A549 (cell line): ENCODE data around the gene TACR1. TPM values are rescaled to one million over a fixed set of nuclear protein-coding genes. Genes with fewer than 3 reads are reported as not detected.

Source experiments
- ATAC-seq, 2 experiments: fragments of 200-7000 bp in 1 of 2; fragments of >200 bp in 1 of 2; cut with Nextera tagmentation in 1 of 2; cut with Tn5 transposase in 1 of 2; 3 replicates each; pipeline versions ENCODE4 v1.8.0 to v1.9.1; 2018 to 2020; ENCODE audit warnings: mild to moderate bottlenecking in 1 of 2, moderate library complexity in 1 of 2
- CTCF ChIA-PET: fragments of 300-600 bp; sonication (Branson Sonifier 250); formaldehyde crosslinking; extraction: SDS; loops from one replicate; lab custom pipeline; 2021; ENCODE audit warnings: antibody characterized with exemption, inconsistent platforms; lab: Yijun Ruan, JAX
- POLR2A ChIA-PET: fragments of 350-600 bp; formaldehyde crosslinking; extraction: SDS; loops from one replicate; lab custom pipeline; 2021; ENCODE audit warnings: antibody characterized with exemption, inconsistent platforms; lab: Yijun Ruan, JAX
- DNase-seq, 2 experiments: peaks; one replicate each; pipeline versions ENCODE4 v3.0.0 to v3.0.0-alpha.2; 2011 to 2016; ENCODE audit warnings: low read depth in 1 of 2, low spot score in 1 of 2
- FAIRE-seq: peaks from 2 replicates; lab custom pipeline; 2011; peaks lifted over from hg19 to GRCh38; lab: Jason Lieb, UNC
- H3K27ac ChIP-seq, 2 experiments: fragments of >200 bp; sonication (Bioruptor Twin); formaldehyde crosslinking; 3 replicates each; pipeline ENCODE4 v1.5.1; 2016 to 2017
- H3K4me1 ChIP-seq: fragments of >200 bp; sonication (Bioruptor Twin); formaldehyde crosslinking; 3 replicates; pipeline ENCODE4 v1.6.1; 2016
- H3K4me2 ChIP-seq: fragments of >200 bp; sonication (Bioruptor Twin); formaldehyde crosslinking; 3 replicates; pipeline ENCODE4 v1.6.1; 2016
- H3K4me3 ChIP-seq: fragments of >200 bp; sonication (Bioruptor Twin); formaldehyde crosslinking; 3 replicates; pipeline ENCODE4 v1.5.1; 2016
- H3K9me3 ChIP-seq: fragments of >200 bp; sonication (Bioruptor Twin); formaldehyde crosslinking; 3 replicates; pipeline ENCODE4 v1.6.1; 2016
- BCL3 ChIP-seq: fragments of >200 bp; sonication (Bioruptor Twin); formaldehyde crosslinking; IDR thresholded peaks from 3 replicates; pipeline ENCODE4 v1.6.1; 2016
- BHLHE40 ChIP-seq: IDR thresholded peaks from 2 replicates; pipeline ENCODE4 v1.6.1; 2012; ENCODE audit warnings: low read depth, low read length, inconsistent platforms
- CBX2 ChIP-seq: fragments of 200-600 bp; sonication (generic); IDR thresholded peaks from 2 replicates; pipeline ENCODE4 v1.6.1; 2016; ENCODE audit warnings: low read depth, mild to moderate bottlenecking, borderline replicate concordance
- CHD2 ChIP-seq: fragments of 150-350 bp; IDR thresholded peaks from 2 replicates; pipeline ENCODE4 v1.6.1; 2014; ENCODE audit warnings: low read length; ENCODE audit not compliant: partially characterized antibody
- CHD4 ChIP-seq: fragments of 200-600 bp; sonication (generic); IDR thresholded peaks from 2 replicates; pipeline ENCODE4 v1.6.1; 2016; ENCODE audit warnings: antibody characterized with exemption, mild to moderate bottlenecking, borderline replicate concordance
- CTCF ChIP-seq: fragments of >200 bp; sonication (Bioruptor Twin); formaldehyde crosslinking; IDR thresholded peaks from 3 replicates; pipeline ENCODE4 v1.5.1; 2016
- EHMT2 ChIP-seq: fragments of 200-600 bp; sonication (generic); IDR thresholded peaks from 2 replicates; pipeline ENCODE4 v1.6.1; 2016; ENCODE audit warnings: antibody characterized with exemption, low read depth, mild to moderate bottlenecking, moderate library complexity
- EP300 ChIP-seq, 2 experiments: fragments of >200 bp; sonication (Bioruptor Twin); formaldehyde crosslinking; IDR thresholded peaks; 2 replicates in 1 of 2; 3 replicates in 1 of 2; pipeline ENCODE4 v1.6.1; 2016 to 2017
- ESRRA ChIP-seq: fragments of 150-350 bp; IDR thresholded peaks from 2 replicates; pipeline ENCODE4 v1.6.1; 2014; ENCODE audit warnings: mild to moderate bottlenecking, low read length, borderline replicate concordance
- FOXS1 ChIP-seq: fragments of 250-450 bp; sonication (Bioruptor Pico); IDR thresholded peaks from 2 replicates; pipeline ENCODE4 v1.5.0; 2020; ENCODE audit warnings: mild to moderate bottlenecking, moderate library complexity
- HEYL ChIP-seq: fragments of 250-450 bp; sonication (Bioruptor Pico); IDR thresholded peaks from 2 replicates; pipeline ENCODE4 v1.8.0; 2021; ENCODE audit warnings: mild to moderate bottlenecking, moderate library complexity
- HOXA7 ChIP-seq: fragments of 250-450 bp; sonication (Bioruptor Pico); IDR thresholded peaks from 2 replicates; pipeline ENCODE4 v1.5.0; 2020; ENCODE audit warnings: mild to moderate bottlenecking, moderate library complexity
- HOXB13 ChIP-seq: fragments of 250-450 bp; sonication (Bioruptor Pico); IDR thresholded peaks from 2 replicates; pipeline ENCODE4 v1.5.0; 2020; ENCODE audit warnings: low read depth, mild to moderate bottlenecking, moderate library complexity
- HOXB5 ChIP-seq: fragments of 250-450 bp; sonication (Bioruptor Pico); IDR thresholded peaks from 2 replicates; pipeline ENCODE4 v1.5.0; 2020; ENCODE audit warnings: mild to moderate bottlenecking, moderate library complexity
- JUNB ChIP-seq: fragments of >200 bp; sonication (Bioruptor Twin); formaldehyde crosslinking; IDR thresholded peaks from 2 replicates; pipeline ENCODE4 v1.6.1; 2016
- MAFK ChIP-seq: fragments of 450-650 bp; IDR thresholded peaks from 2 replicates; pipeline ENCODE4 v1.6.1; 2014; ENCODE audit not compliant: partially characterized antibody
- MYC ChIP-seq: IDR thresholded peaks from 2 replicates; pipeline ENCODE4 v1.6.1; 2012; ENCODE audit warnings: mild to moderate bottlenecking, inconsistent platforms, low read length, improper control_type of control experiment, borderline replicate concordance
- NFE2L2 ChIP-seq: fragments of 150-350 bp; conservative IDR thresholded peaks from 2 replicates; pipeline ENCODE4 v1.6.1; 2014; ENCODE audit warnings: low read length
- PHF8 ChIP-seq: fragments of 200-600 bp; sonication (generic); IDR thresholded peaks from 2 replicates; pipeline ENCODE4 v1.6.1; 2016; ENCODE audit warnings: low read depth, mild to moderate bottlenecking, antibody characterized with exemption, moderate library complexity, borderline replicate concordance
- POLR2AphosphoS2 ChIP-seq: conservative IDR thresholded peaks from 2 replicates; pipeline ENCODE4 v1.6.1; 2012; ENCODE audit warnings: low read length, improper control_type of control experiment, inconsistent platforms
- RCOR1 ChIP-seq: fragments of 150-350 bp; IDR thresholded peaks from 2 replicates; pipeline ENCODE4 v1.6.1; 2014; ENCODE audit warnings: antibody characterized with exemption, low read length, low read depth
- ZNF302 ChIP-seq: fragments of 250-450 bp; sonication (Bioruptor Pico); IDR thresholded peaks from 2 replicates; pipeline ENCODE4 v1.9.0; 2021; ENCODE audit warnings: inconsistent platforms, mild to moderate bottlenecking, moderate library complexity
- ZSCAN20 ChIP-seq: fragments of 250-450 bp; sonication (Bioruptor Pico); IDR thresholded peaks from 2 replicates; pipeline ENCODE4 v1.8.0; 2022; ENCODE audit warnings: mild to moderate bottlenecking, moderate library complexity
- WGBS: methylation state at CpG from one replicate; pipeline ENCODE4 v1.1.6; 2017; ENCODE audit errors: missing lambda C conversion rate; 5-methylcytosine and 5-hydroxymethylcytosine counted together
- polyA plus RNA-seq, 4 experiments: library from polyadenylated mRNA; depleted of rRNA in 3 of 4; stranded (reverse); fragments of >200 nt; fragmentation: RNase III in 1 of 4; extraction: RNeasy Plus Mini Kit Qiagen cat#74134 plus additional on column Dnase treatment in 1 of 4; gene quantifications; 2 replicates in 3 of 4; 3 replicates in 1 of 4; pipeline ENCODE4 v1.2.3, GENCODE V29; 2011 to 2017
- TF ChIP-seq, protein P1 (sequence below): IDR thresholded peaks from 2 replicates; pipeline ENCODE4 v1.6.1; 2012; ENCODE audit warnings: low read depth, borderline replicate concordance
- TF ChIP-seq, protein P2 (sequence below): fragments of 450-650 bp; IDR thresholded peaks from 2 replicates; pipeline ENCODE4 v1.6.1; 2014; ENCODE audit warnings: antibody characterized with exemption
- TF ChIP-seq, protein P3 (sequence below): IDR thresholded peaks from 2 replicates; pipeline ENCODE4 v1.6.1; 2012

TACR1 gene
- polyA plus RNA-seq, 2 of the 4 experiments (the other 2 are of a cell fraction): 0.27 to 0.92 TPM

GRCh38 chr2:75090770-75091515, 108.4 kb downstream of the TACR1 start:
- CTCF ChIA-PET: no interaction called here
- POLR2A ChIA-PET: no interaction called here

DNA sequence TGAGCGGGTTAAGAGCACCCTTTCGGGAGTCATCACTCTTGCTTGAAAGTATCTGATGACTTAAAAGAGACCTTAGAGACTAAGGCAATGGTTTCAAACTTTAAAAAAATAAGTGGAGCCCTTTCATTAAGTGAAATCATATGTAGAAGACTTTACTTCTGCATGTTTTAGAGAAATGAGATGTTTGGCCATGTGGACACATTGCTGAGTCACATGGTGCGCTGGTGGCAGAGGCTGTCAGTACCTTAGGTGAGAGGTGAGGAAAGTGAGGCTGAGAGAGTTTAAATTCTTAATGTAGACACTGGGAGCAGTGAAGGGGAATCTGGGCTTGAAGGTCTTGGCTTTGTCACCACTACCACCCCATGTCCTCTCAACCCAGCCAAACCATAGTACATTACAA, 109.8 kb downstream of the TACR1 start:
- CTCF ChIA-PET: interaction anchor here (1.1 to 2.0 kb wide), 2 partner anchors 9 to 24 kb away, joined by 4 to 9 read pairs; no protein-coding TSS in a partner anchor

More at GRCh38 chr2:75090770-75091515, 108.4 kb downstream of the TACR1 start:
- ATAC-seq (no peak), DNase-seq (no peak), FAIRE-seq (no peak)
- Histone ChIP-seq H3K4me3 (no peak overlapping the region), H3K27ac (no peak overlapping the region), H3K4me2 (no peak overlapping the region), H3K9me3 (no peaks in the 10 kb centered on the region), H3K4me1 (no peaks in the 10 kb centered on the region)
- TF ChIP-seq, protein P1, sequence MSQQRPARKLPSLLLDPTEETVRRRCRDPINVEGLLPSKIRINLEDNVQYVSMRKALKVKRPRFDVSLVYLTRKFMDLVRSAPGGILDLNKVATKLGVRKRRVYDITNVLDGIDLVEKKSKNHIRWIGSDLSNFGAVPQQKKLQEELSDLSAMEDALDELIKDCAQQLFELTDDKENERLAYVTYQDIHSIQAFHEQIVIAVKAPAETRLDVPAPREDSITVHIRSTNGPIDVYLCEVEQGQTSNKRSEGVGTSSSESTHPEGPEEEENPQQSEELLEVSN: no peak
- TF ChIP-seq, protein P2, sequence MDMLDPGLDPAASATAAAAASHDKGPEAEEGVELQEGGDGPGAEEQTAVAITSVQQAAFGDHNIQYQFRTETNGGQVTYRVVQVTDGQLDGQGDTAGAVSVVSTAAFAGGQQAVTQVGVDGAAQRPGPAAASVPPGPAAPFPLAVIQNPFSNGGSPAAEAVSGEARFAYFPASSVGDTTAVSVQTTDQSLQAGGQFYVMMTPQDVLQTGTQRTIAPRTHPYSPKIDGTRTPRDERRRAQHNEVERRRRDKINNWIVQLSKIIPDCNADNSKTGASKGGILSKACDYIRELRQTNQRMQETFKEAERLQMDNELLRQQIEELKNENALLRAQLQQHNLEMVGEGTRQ: no peak
- no peak for TF ChIP-seq RCOR1
- TF ChIP-seq HOXB13 (CRISPR knock-in tag): no peak
- TF ChIP-seq ZNF302: no peak
- TF ChIP-seq HOXA7 (CRISPR knock-in tag): no peak
- no peak for TF ChIP-seq BHLHE40
- TF ChIP-seq FOXS1 (CRISPR knock-in tag): no peak
- TF ChIP-seq CHD2: no peak
- TF ChIP-seq CBX2: no peak
- TF ChIP-seq BCL3: no peak
- TF ChIP-seq JUNB: no peak
- no peak for TF ChIP-seq POLR2AphosphoS2
- no peak for TF ChIP-seq EHMT2
- TF ChIP-seq CHD4: no peak
- no peak for TF ChIP-seq CTCF
- 48% methylated on average over 5 of the region's 5 CpGs for WGBS

GRCh38 chr2:75088791-75089190, 110.5 kb downstream of the TACR1 start:
- no peak for DNase-seq
- H3K4me1 ChIP-seq: no peaks in the 10 kb centered on the region
- POLR2A ChIA-PET: no interaction called here
- no peak overlapping the region for H3K27ac ChIP-seq
- no peaks in the 10 kb centered on the region for H3K9me3 ChIP-seq
- H3K4me3 ChIP-seq: no peak overlapping the region
- CTCF ChIA-PET: interaction anchor here (1.1 to 2.0 kb wide), 3 partner anchors 9 to 23 kb away, joined by 4 to 9 read pairs (median 5); no protein-coding TSS in a partner anchor
- ATAC-seq: no peak
- WGBS: 56% methylated on average over 3 of the region's 3 CpGs
- no peak for FAIRE-seq
- H3K4me2 ChIP-seq: no peak overlapping the region
- TF ChIP-seq, protein P3, sequence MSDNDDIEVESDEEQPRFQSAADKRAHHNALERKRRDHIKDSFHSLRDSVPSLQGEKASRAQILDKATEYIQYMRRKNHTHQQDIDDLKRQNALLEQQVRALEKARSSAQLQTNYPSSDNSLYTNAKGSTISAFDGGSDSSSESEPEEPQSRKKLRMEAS: no peak
- TF ChIP-seq JUNB: no peak
- TF ChIP-seq PHF8: no peak
- TF ChIP-seq BCL3: no peak
- TF ChIP-seq HEYL: no peak
- no peak for TF ChIP-seq MYC
- no peak for TF ChIP-seq HOXB5 (CRISPR knock-in tag)
- no peak for TF ChIP-seq NFE2L2
- TF ChIP-seq, protein P2: no peak
- TF ChIP-seq MAFK: no peak
- no peak for TF ChIP-seq EP300 (IDR thresholded peaks at IDR 0.05)
- no peak for TF ChIP-seq ESRRA

More for the DNA sequence above, 109.8 kb downstream of the TACR1 start:
- no peak overlapping the region for H3K27ac ChIP-seq
- H3K4me3 ChIP-seq: no peak overlapping the region
- no peak overlapping the region for H3K4me2 ChIP-seq
- TF ChIP-seq MAFK (no peak), ZSCAN20 (CRISPR knock-in tag) (no peak)
- TF ChIP-seq, all 56 proteins: peak for 0
- no peak for FAIRE-seq
- Histone ChIP-seq H3K4me1 (no peaks in the 10 kb centered on the region), H3K9me3 (no peaks in the 10 kb centered on the region)
- POLR2A ChIA-PET: no interaction called here
- ATAC-seq: no peak
- DNase-seq: no peak
- 91% methylated on average over 3 of the region's 3 CpGs for WGBS
